Bronchial epithelial cell (primary cell): Measurements from ENCODE around the gene DARS1. TPM values are rescaled to one million over a fixed set of nuclear protein-coding genes. Genes with fewer than 3 reads are reported as not detected.
A peak's percentile ranks its signal among the peaks of the same experiment; 100 is the strongest.

Experiments
- DNase-seq: peaks from one replicate; pipeline ENCODE4 v3.0.0-alpha.2; 2010; ENCODE audit warnings: low read depth
- FAIRE-seq: peaks from 2 replicates; lab custom pipeline; 2011; peaks lifted over from hg19 to GRCh38; lab: Jason Lieb, UNC
- H3K27me3 ChIP-seq: 2 replicates; pipeline ENCODE4 v1.5.1; 2011; ENCODE audit warnings: low read length; ENCODE audit not compliant: control insufficient read depth, insufficient read depth
- H3K36me3 ChIP-seq: 2 replicates; pipeline ENCODE4 v1.5.1; 2011; ENCODE audit warnings: low read length; ENCODE audit not compliant: control insufficient read depth, insufficient read depth
- H3K4me3 ChIP-seq: 2 replicates; pipeline ENCODE4 v1.5.1; 2011; ENCODE audit warnings: mild to moderate bottlenecking, low read depth, low read length, control low read depth
- CTCF ChIP-seq: IDR thresholded peaks from 2 replicates; pipeline ENCODE4 v1.5.1; 2011; ENCODE audit warnings: mild to moderate bottlenecking, moderate library complexity, low read length, control low read depth, inconsistent platforms; ENCODE audit not compliant: insufficient read depth, severe bottlenecking
- total RNA-seq: library from RNA; depleted of rRNA; stranded (reverse); fragments of >200 nt; gene quantifications from 2 replicates; pipeline ENCODE4 v1.2.1, GENCODE V29; 2014

DARS1 gene
- total RNA-seq, 1 donor from 2014 or later: 111 TPM

GRCh38 chr2:135954020-135954601 is 31.3 kb downstream of the DARS1 start:
- no peak for DNase-seq
- Histone ChIP-seq H3K27me3 (no peaks in the 10 kb centered on the region), H3K36me3 (no peaks in the 10 kb centered on the region), H3K4me3 (no peak overlapping the region)
- TF ChIP-seq CTCF: no peak
- FAIRE-seq: no peak

- Histone ChIP-seq H3K36me3 (no peaks in the 10 kb centered on the region), H3K27me3 (no peaks in the 10 kb centered on the region), H3K4me3 (no peak overlapping the region)
- FAIRE-seq: no peak
- TF ChIP-seq CTCF: no peak
- DNase-seq: no peak
Measured at GRCh38 chr2:135952891-135953290, 32.5 kb downstream of the DARS1 start.

GRCh38 chr2:135951041-135951583 is 34.3 kb downstream of the DARS1 start:
- H3K4me3 ChIP-seq: no peak overlapping the region
- TF ChIP-seq CTCF: no peak
- no peaks in the 10 kb centered on the region for H3K36me3 ChIP-seq
- no peaks in the 10 kb centered on the region for H3K27me3 ChIP-seq
- FAIRE-seq (no peak), DNase-seq (no peak)

GRCh38 chr2:135949451-135950234 is 35.8 kb downstream of the DARS1 start:
- no peak for TF ChIP-seq CTCF
- no peak overlapping the region for H3K4me3 ChIP-seq
- peaks cover 2% of the 10 kb centered on the region for H3K36me3 ChIP-seq
- FAIRE-seq: no peak
- H3K27me3 ChIP-seq: no peaks in the 10 kb centered on the region
- peak; percentile 15 for DNase-seq

GRCh38 chr2:135948642-135949355 is 36.6 kb downstream of the DARS1 start:
- no peaks in the 10 kb centered on the region for H3K27me3 ChIP-seq
- TF ChIP-seq CTCF: no peak
- peak; percentile 94 for DNase-seq
- peak overlapping the region; percentile 29 for H3K4me3 ChIP-seq
- no peak for FAIRE-seq
- H3K36me3 ChIP-seq: peaks cover 2% of the 10 kb centered on the region
